ENCODE data around the gene PHF13. TPM values are rescaled to one million over a fixed set of nuclear protein-coding genes. Genes with fewer than 3 reads are reported as not detected.

The PHF13 gene
- total and polyA plus RNA-seq, 5 experiments from 2014 or later, result 1.4 to 8.5 (median 4.3) TPM

DNA sequence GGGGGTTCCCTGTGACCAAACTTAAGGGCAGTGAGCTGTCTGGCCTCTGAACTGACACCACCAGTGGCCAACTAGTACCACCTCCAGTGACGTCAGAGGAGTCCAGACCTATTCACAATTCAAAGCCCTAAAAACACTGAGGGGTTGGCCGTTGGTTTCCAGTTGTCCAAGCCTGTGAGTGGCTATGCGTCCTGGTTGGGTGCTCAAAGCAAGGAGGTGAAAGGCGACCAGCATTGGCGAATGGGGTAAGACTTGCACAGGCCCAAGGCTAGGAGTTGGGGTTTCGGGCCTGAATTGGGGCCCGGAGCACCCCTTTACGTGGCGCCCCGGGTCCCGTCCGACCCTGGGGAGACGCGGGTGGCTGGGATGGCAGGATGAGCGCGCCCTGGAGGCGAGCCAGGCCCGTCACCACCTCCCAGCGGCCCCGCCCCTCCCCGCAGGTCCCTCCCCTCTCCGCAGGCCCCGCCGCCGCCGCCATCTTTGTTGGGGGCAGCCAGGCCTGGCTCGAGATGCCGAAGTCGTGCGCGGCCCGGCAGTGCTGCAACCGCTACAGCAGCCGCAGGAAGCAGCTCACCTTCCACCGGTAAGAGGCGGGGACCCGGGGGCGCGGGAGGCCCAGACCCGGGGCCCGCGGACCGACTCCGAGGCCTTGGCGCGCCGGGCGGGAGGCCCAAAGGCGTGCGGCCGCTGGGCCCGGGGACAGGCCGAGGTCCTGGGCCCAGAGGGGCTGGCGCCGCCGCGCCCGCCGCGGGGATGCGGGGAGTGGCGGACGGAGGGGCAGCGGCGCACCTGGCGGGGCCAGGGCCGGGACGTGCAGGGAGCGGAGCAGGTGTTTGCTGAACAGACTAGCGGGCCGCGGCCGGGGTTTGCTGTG is 11.4 kb downstream of the PHF13 start, which contains the start of gene THAP3:
Gene THAP3 (plus strand): TSS at position 159 of the 874 bp plus-strand sequence. CDS start 351 bp downstream, at position 510.
- peak; percentile 82 to 94 (median 86) for DNase-seq
- Mint-ChIP-seq H3K4me1 (peaks cover 17 to 37% (median 34%) of the 10 kb centered on the region in 4 donors), H3K4me3 (peak within 1 kb of the TSS; percentile 82 to 92 (median 90)), H3K27me3 (no peaks in the 10 kb centered on the region), H3K36me3 (peaks cover 0 to 48% (median 5%) of the 10 kb centered on the region in 3 donors), H3K9me3 (no peaks in the 10 kb centered on the region), H3K27ac (peak within 1 kb of the TSS; percentile 60 to 94 (median 89))
- POLR2A ChIA-PET, result interaction anchor here (0.8 to 8.2 kb wide), 6 partner anchors 9 to 45 kb away, joined by 3 to 91 read pairs (median 4); partner anchors contain the start of genes KLHL21 and ZBTB48
- peak; percentile 95 to 96 for ATAC-seq

DNA sequence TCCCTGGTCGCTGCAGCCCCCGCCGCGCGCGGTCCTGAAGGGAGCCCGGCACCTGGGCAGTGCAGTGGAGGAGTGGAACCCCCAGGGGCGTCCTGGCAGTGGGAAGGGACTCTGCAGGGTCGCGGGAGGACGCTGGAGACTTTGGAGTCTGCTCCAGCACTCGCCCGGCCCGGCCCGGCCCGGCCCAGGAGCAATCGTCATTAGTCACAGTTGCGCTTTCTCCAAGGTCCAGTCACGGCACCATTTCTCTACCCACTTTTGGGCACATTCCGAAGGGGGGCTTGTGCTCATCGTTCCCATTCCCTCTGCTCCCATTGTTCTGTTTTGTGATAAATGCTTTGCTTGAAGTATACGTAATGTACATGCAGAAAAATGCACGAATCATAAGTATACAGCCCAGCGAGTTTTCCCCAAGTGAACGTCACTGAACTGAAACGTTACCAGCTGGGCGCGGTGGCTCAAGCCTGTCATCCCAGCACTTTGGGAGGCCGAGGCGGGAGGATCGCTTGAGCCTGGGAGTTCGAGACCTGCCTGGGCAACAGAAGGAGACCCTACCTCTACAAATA is 12.1 kb downstream of the PHF13 start:
- ATAC-seq (peak in 1 of 2 donors; percentile 51), DNase-seq (peak in 1 of 10 donors; percentile 11)
- Mint-ChIP-seq H3K27ac (peak overlapping the region; percentile 53 to 94 (median 87)), H3K4me3 (peak overlapping the region; percentile 82 to 92 (median 90)), H3K27me3 (no peaks in the 10 kb centered on the region), H3K4me1 (peaks cover 17 to 37% (median 34%) of the 10 kb centered on the region in 4 donors), H3K36me3 (peaks cover 0 to 50% (median 1%) of the 10 kb centered on the region in 3 donors), H3K9me3 (no peaks in the 10 kb centered on the region)
- POLR2A ChIA-PET, result interaction anchor here (0.6 to 8.2 kb wide), 6 partner anchors 10 to 71 kb away, joined by 3 to 91 read pairs (median 4); partner anchors contain the start of genes KLHL21, NOL9 and ZBTB48

DNA sequence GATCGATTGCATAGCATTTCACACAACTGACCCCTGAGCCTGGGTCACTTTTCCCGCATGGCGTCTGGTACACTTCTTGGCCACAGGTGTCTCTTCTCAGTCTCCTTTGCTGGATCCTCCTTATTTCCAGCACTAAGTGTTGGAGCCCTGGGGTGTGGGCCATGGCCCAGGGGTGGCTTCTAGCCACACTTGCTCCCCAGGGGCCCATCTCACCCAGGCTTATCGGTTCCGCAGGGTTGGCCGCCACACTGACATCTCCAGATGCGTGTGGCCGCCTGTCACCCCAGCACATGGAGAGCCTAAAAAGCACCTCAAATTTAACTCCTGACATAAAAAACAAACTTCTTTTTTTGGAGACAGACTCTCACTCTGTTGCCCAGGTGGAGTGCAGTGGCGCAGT is 13.5 kb downstream of the PHF13 start:
- peaks cover 17 to 37% (median 34%) of the 10 kb centered on the region in 4 donors for H3K4me1 Mint-ChIP-seq
- peaks cover 0 to 46% (median 1%) of the 10 kb centered on the region in 3 donors for H3K36me3 Mint-ChIP-seq
- peak overlapping the region in 5 of 10 donors; percentile 53 to 90 (median 72) for H3K27ac Mint-ChIP-seq
- ATAC-seq, result no peak
- no peaks in the 10 kb centered on the region for H3K27me3 Mint-ChIP-seq
- POLR2A ChIA-PET, result interaction anchor here (1.5 to 8.2 kb wide), 2 partner anchors 25 to 73 kb away, joined by 4 to 91 read pairs; partner anchors contain the start of genes KLHL21 and NOL9
- H3K9me3 Mint-ChIP-seq, result no peaks in the 10 kb centered on the region
- no peak for DNase-seq
- peak overlapping the region; percentile 6 to 92 (median 90) for H3K4me3 Mint-ChIP-seq

DNA sequence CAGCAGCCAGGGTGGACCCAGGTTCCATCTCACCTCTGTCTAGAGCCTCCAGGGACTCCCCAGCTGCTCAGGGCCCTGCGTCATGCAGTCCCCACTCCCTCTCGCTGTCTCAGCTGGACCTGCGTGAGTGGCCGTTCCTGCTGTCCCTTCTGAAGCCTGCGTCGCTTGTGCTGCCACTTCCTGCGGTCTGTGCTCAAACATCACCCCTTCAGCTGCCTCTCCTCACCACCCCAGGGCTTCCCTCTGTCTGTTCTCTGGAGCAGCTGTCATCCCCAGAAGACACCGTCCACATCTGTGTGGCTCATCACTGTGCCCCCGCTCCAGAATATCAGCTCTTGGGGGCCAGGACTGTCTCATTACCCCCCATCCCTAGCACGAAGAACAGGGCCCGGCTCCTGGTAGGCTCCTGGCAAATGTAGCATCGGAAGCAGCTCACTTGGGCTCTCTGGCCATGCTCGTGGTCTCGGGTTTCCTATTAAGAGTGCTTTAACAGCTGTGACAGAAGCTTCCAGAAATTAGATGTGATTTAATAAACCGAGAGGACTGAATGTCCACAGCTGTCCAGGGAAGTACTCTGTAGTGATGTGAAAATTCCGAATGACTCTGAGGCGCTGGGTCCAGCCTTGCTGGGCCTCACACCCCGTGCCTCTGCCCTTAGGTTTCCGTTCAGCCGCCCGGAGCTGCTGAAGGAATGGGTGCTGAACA is 14.5 kb downstream of the PHF13 start:
- DNase-seq, result peak in 1 of 10 donors; percentile 50
- peaks cover 0 to 51% (median 1%) of the 10 kb centered on the region in 3 donors for H3K36me3 Mint-ChIP-seq
- no peaks in the 10 kb centered on the region for H3K27me3 Mint-ChIP-seq
- H3K4me1 Mint-ChIP-seq, result peaks cover 17 to 37% (median 34%) of the 10 kb centered on the region in 4 donors
- H3K4me3 Mint-ChIP-seq, result peak overlapping the region in 9 of 10 donors; percentile 6 to 92 (median 69)
- no peak for ATAC-seq
- no peaks in the 10 kb centered on the region for H3K9me3 Mint-ChIP-seq
- POLR2A ChIA-PET, result interaction anchor here (0.5 to 8.2 kb wide), 4 partner anchors 16 to 67 kb away, joined by 3 to 91 read pairs (median 5); partner anchors contain the start of gene KLHL21
- peak overlapping the region in 3 of 10 donors; percentile 38 to 89 (median 66) for H3K27ac Mint-ChIP-seq

DNA sequence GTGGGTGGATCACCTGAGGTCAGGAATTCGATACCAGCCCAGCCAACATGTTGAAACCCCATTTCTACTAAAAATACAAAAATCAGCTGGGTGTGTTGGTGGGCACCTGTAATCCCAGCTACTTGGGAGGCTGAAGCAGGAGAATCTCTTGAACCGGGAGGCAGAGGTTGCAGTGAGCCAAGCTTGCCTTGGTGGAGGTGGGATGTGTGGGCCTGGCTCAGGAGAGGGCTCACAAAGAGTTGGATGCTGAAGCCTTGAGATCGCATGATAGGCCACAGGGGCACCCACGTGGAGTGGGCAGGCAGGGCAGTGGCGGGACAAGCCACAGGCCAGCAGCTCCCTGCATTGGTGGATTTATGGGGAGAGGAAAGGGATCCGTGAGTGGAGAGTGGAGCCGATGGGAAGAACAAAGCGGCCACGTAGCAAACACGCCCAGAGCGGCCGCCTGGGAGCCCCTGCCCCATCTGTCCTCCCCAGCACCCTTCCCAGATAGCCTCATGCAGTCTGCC is 15.5 kb downstream of the PHF13 start:
- H3K36me3 Mint-ChIP-seq, result peaks cover 0 to 58% (median 7%) of the 10 kb centered on the region in 3 donors
- DNase-seq (peak in 1 of 10 donors; percentile 36), ATAC-seq (no peak)
- peaks cover 17 to 37% (median 32%) of the 10 kb centered on the region in 4 donors for H3K4me1 Mint-ChIP-seq
- peak overlapping the region in 2 of 10 donors; percentile 33 to 58 for H3K27ac Mint-ChIP-seq
- H3K27me3 Mint-ChIP-seq, result no peaks in the 10 kb centered on the region
- no peaks in the 10 kb centered on the region for H3K9me3 Mint-ChIP-seq
- H3K4me3 Mint-ChIP-seq, result no peak overlapping the region
- POLR2A ChIA-PET, result interaction anchor here (8.2 kb wide), 1 partner anchor 27 kb away, joined by 91 read pairs; the partner anchor contains the start of gene KLHL21

DNA sequence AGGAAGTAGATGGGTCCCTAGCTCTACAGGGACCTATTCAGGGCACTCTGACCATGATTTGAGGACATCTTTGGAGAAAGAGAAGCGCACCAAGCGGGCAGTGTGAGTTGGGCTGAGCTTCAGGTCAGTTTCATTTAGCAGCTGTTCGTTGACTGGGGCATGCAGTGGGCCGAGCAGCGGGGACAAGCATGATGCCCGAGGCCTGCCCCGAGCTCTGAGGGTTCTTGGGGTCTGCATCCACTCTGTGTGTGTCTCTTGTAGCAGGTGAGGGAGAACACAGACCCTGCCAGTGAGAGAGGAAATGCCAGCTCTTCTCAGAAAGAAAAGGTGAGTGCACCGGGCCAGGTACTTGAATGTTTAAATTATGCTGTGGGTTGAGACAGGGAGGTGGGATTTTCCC is 16.5 kb downstream of the PHF13 start:
- Mint-ChIP-seq H3K27ac (peak overlapping the region in 3 of 10 donors; percentile 37 to 75 (median 60)), H3K4me1 (peaks cover 17 to 37% (median 26%) of the 10 kb centered on the region in 4 donors), H3K4me3 (peak overlapping the region in 1 of 10 donors; percentile 63), H3K9me3 (no peaks in the 10 kb centered on the region), H3K36me3 (peaks cover 0 to 67% (median 9%) of the 10 kb centered on the region in 3 donors), H3K27me3 (no peaks in the 10 kb centered on the region)
- POLR2A ChIA-PET, result interaction anchor here (0.7 kb wide), 1 partner anchor 44 kb away, joined by 3 read pairs; no protein-coding TSS in a partner anchor
- DNase-seq, result peak in 1 of 10 donors; percentile 61
- no peak for ATAC-seq

DNA sequence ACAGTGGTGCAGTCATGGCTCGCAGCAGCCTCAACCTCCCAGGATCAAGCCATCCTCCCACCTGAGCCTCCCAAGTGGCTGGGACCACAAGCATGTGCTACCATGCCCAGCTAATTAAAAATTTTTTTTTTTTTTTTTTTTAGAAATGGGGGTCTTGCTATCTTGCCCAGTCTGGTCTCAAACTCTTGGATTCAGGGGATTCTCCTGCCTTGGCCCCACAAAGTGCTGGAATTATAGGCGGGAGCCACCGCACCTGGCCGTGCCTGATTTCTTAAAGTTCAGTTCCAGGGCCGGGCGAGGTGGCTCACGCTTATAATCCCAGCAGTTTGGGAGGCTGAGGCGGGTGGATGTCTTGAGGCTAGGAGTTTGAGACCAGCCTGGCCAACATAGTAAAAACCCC is 17.5 kb downstream of the PHF13 start:
- no peaks in the 10 kb centered on the region for H3K27me3 Mint-ChIP-seq
- no peaks in the 10 kb centered on the region for H3K9me3 Mint-ChIP-seq
- peaks cover 0 to 74% (median 9%) of the 10 kb centered on the region in 3 donors for H3K36me3 Mint-ChIP-seq
- POLR2A ChIA-PET, result interaction anchor here (1.6 kb wide), 1 partner anchor 28 kb away, joined by 7 read pairs; the partner anchor contains the start of gene KLHL21
- H3K4me1 Mint-ChIP-seq, result peaks cover 17 to 30% (median 23%) of the 10 kb centered on the region in 4 donors
- ATAC-seq (no peak), DNase-seq (peak in 1 of 10 donors; percentile 45)
- H3K27ac Mint-ChIP-seq, result no peak overlapping the region
- H3K4me3 Mint-ChIP-seq, result no peak overlapping the region

DNA sequence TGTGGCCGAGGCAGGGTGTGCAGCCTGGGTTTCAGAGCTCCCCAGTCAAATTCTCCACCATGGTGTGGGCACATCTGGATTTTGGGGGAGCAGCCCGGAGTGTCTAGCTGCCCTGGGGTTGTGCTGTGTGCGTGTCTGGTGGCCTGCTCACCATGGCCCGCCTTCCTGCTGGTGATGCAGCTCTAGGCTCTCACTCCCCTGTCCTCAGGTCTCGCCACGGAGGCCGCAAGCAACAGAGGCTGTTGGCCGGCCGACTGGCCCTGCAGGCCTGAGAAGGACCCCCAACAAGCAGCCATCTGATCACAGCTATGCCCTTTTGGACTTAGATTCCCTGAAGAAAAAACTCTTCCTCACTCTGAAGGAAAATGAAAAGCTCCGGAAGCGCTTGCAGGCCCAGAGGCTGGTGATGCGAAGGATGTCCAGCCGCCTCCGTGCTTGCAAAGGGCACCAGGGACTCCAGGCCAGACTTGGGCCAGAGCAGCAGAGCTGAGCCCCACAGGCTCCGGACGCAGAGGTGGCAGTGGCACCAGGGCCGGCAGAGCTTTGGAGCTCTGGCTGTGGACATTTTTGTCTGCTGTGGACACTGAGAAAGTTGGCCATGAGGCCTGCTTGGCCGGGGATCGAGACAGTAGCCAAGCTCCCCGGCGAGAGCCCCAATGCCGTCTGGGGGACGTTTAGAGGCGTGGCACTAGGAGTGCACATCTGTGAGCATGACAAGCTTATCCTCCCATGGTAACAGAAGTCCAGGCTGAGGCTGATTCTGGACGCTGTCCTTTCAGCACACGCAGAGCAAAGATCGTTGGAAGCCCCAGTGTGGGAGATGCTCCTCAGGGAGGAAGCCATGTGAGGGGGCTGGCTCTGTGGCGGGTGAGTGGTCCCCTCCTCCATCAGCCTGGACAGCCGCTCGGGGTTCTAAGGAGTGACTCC is 19.3 kb downstream of the PHF13 start:
- H3K4me3 Mint-ChIP-seq, result no peak overlapping the region
- POLR2A ChIA-PET, result interaction anchor here (1.1 to 1.6 kb wide), 3 partner anchors 30 to 79 kb away, joined by 3 to 7 read pairs (median 4); partner anchors contain the start of genes KLHL21 and NOL9
- H3K27ac Mint-ChIP-seq, result no peak overlapping the region
- peaks cover 4 to 13% (median 6%) of the 10 kb centered on the region in 4 donors for H3K4me1 Mint-ChIP-seq
- DNase-seq, result no peak
- no peaks in the 10 kb centered on the region for H3K27me3 Mint-ChIP-seq
- H3K9me3 Mint-ChIP-seq, result no peaks in the 10 kb centered on the region
- no peak for ATAC-seq
- peaks cover 0 to 83% (median 9%) of the 10 kb centered on the region in 3 donors for H3K36me3 Mint-ChIP-seq

DNA sequence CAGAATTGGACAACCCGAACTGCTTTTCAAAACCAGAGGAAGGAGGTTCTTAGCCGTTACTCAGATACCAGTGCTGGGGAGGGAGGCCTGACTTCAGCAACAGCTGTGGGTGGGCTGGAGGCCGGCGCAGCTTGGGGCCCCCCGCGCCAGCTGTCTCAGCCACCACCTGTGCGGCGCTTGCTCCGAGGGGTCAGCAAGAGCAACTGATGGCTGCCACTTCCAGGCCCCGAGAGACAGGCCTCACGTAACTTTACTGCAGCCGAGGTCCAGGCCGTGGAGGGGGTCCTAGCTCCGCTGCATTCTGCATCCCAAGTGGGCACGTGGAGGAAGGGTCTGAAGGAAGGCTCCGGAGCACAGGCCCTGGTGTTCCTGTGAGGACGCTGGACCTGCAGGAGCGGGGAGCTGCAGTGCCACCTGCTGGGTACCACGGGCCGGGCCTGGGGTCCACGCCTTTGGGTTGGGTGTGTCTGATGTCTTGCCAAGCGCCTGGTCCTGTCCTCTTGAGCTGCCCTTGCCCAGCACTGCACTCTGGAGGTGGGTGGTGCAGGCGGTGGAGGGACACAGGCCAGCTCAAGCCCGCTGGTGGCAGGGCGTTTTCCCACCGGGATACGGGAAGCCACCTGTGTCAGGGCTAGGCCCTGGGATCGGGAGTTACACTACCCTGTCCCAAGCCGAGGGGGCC is 21.0 kb downstream of the PHF13 start:
- POLR2A ChIA-PET, result interaction anchor here (1.0 to 2.2 kb wide), 5 partner anchors 31 to 54 kb away, joined by 3 to 5 read pairs (median 3); no protein-coding TSS in a partner anchor
- peak; percentile 13 to 68 (median 31) for DNase-seq
- ATAC-seq, result peak; percentile 55 to 80
- Mint-ChIP-seq H3K4me3 (no peak overlapping the region), H3K27ac (no peak overlapping the region), H3K9me3 (no peaks in the 10 kb centered on the region), H3K4me1 (peaks cover under 1 to 4% (median 2%) of the 10 kb centered on the region in 4 donors), H3K36me3 (peaks cover 0 to 81% (median 8%) of the 10 kb centered on the region in 3 donors), H3K27me3 (no peaks in the 10 kb centered on the region)
